T-helper 22 cell (primary cell): ENCODE results near the gene UBE4B.
A peak's percentile ranks its signal among the peaks of the same experiment; 100 is the strongest.
"Not testable (repeated sequence)": the region's sequence is repeated elsewhere in the genome, so short reads cannot be mapped to it uniquely, and the experiment has no call there.

Source experiments
- DNase-seq: peaks from one replicate; pipeline ENCODE4 v3.0.0-alpha.2; 2020; ENCODE audit warnings: low read depth

Gene UBE4B

GRCh38 chr1:10032590-10033358 is at the start of gene UBE4B:
Gene UBE4B, plus strand, starts transcription at chr1:10032958. Its CDS starts 713 bp downstream, at chr1:10033671.
- DNase-seq, result peak; percentile 96

- DNase-seq, result no peak
Measured at GRCh38 chr1:9984253-9984652, 48.5 kb upstream of the UBE4B start.

- DNase-seq, result no peak
Measured at GRCh38 chr1:9985001-9985400, 47.8 kb upstream of the UBE4B start.

GRCh38 chr1:9989773-9990172 is 43.0 kb upstream of the UBE4B start:
- no peak for DNase-seq

GRCh38 chr1:9990944-9991343 is 41.8 kb upstream of the UBE4B start:
- no peak for DNase-seq

GRCh38 chr1:9992910-9993309 is 39.8 kb upstream of the UBE4B start:
- DNase-seq, result no peak

GRCh38 chr1:9993561-9994075 is 39.1 kb upstream of the UBE4B start:
- DNase-seq, result no peak

GRCh38 chr1:9996624-9997582 is 35.9 kb upstream of the UBE4B start, which contains the start of gene RBP7:
Gene RBP7, plus strand, starts transcription at chr1:9997228. Its CDS starts 31 bp downstream, at chr1:9997259.
- no peak for DNase-seq

- DNase-seq, result no peak
Measured at GRCh38 chr1:10001016-10001665, 31.6 kb upstream of the UBE4B start.

- not testable (repeated sequence) for DNase-seq
Measured at GRCh38 chr1:10005248-10005647, 27.5 kb upstream of the UBE4B start.

- DNase-seq, result no peak
Measured at GRCh38 chr1:10007169-10007568, 25.6 kb upstream of the UBE4B start.

- no peak for DNase-seq
Measured at GRCh38 chr1:10014016-10014415, 18.7 kb upstream of the UBE4B start.

GRCh38 chr1:10019561-10019960 is 13.2 kb upstream of the UBE4B start:
- no peak for DNase-seq

- DNase-seq, result no peak
Measured at GRCh38 chr1:10020086-10020485, 12.7 kb upstream of the UBE4B start.

GRCh38 chr1:10020678-10021077 is 12.1 kb upstream of the UBE4B start:
- DNase-seq, result not testable (repeated sequence)

GRCh38 chr1:10021992-10022391 is 10.8 kb upstream of the UBE4B start:
- not testable (repeated sequence) for DNase-seq

- DNase-seq, result no peak
Measured at GRCh38 chr1:10022656-10023055, 10.1 kb upstream of the UBE4B start.

- DNase-seq, result no peak
Measured at GRCh38 chr1:10025354-10025753, 7.4 kb upstream of the UBE4B start.

- no peak for DNase-seq
Measured at GRCh38 chr1:10027027-10027426, 5.7 kb upstream of the UBE4B start.

- not testable (repeated sequence) for DNase-seq
Measured at GRCh38 chr1:10028956-10029500, 3.7 kb upstream of the UBE4B start.

- no peak for DNase-seq
Measured at GRCh38 chr1:10031461-10031860, 1.3 kb upstream of the UBE4B start.

- DNase-seq, result no peak
Measured at GRCh38 chr1:10033359-10033845, 644 bp downstream of the UBE4B start.
